ENCODE results near the gene GRM2.

Gene GRM2

DNA sequence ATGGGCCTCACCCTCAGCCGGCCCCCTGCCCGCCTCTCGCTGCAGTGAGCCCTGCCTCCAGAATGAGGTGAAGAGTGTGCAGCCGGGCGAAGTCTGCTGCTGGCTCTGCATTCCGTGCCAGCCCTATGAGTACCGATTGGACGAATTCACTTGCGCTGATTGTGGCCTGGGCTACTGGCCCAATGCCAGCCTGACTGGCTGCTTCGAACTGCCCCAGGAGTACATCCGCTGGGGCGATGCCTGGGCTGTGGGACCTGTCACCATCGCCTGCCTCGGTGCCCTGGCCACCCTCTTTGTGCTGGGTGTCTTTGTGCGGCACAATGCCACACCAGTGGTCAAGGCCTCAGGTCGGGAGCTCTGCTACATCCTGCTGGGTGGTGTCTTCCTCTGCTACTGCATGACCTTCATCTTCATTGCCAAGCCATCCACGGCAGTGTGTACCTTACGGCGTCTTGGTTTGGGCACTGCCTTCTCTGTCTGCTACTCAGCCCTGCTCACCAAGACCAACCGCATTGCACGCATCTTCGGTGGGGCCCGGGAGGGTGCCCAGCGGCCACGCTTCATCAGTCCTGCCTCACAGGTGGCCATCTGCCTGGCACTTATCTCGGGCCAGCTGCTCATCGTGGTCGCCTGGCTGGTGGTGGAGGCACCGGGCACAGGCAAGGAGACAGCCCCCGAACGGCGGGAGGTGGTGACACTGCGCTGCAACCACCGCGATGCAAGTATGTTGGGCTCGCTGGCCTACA, 8.5 kb downstream of the GRM2 start:
- CTCF ChIA-PET: interaction anchor here (2.2 kb wide), 1 partner anchor 25 kb away, joined by 9 read pairs; no protein-coding TSS in a partner anchor
- Mint-ChIP-seq H3K4me1 (peaks cover 15% of the 10 kb centered on the region), H3K4me3 (no peak overlapping the region), H3K36me3 (no peaks in the 10 kb centered on the region), H3K27me3 (no peaks in the 10 kb centered on the region), H3K27ac (no peak overlapping the region), H3K9me3 (no peaks in the 10 kb centered on the region)
- DNase-seq: peak; percentile 11

- peak; percentile 10 for DNase-seq
- Mint-ChIP-seq H3K27ac (no peak overlapping the region), H3K4me1 (peaks cover 20% of the 10 kb centered on the region), H3K4me3 (no peak overlapping the region), H3K36me3 (no peaks in the 10 kb centered on the region), H3K9me3 (no peaks in the 10 kb centered on the region), H3K27me3 (no peaks in the 10 kb centered on the region)
- CTCF ChIA-PET: interaction anchor here (2.2 kb wide), 1 partner anchor 26 kb away, joined by 9 read pairs; no protein-coding TSS in a partner anchor
These were observed 9.1 kb downstream of the GRM2 start for GRCh38 chr3:51715977-51716294.

DNA sequence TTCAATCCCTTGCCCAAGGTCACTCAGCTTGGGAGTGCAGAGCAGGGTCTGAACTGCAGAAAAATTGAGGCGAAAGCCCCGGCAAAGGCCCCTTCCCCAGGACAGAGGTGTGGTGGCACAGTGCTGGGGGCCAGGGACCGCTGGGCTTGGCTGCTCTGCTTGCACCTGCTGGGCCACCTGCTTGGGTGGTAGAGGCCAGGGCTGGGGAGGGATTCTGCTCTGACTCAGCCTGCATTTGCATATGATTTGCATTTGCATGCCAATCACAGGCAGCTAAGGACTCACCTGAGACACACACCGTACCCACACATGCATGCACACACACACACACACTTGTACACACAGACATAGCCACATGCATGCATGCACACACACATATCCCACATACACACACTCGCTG, 9.9 kb downstream of the GRM2 start:
- no peak overlapping the region for H3K4me3 Mint-ChIP-seq
- peaks cover 29% of the 10 kb centered on the region for H3K4me1 Mint-ChIP-seq
- CTCF ChIA-PET: interaction anchor here (1.5 to 2.2 kb wide), 2 partner anchors 10 to 27 kb away, joined by 3 to 9 read pairs; no protein-coding TSS in a partner anchor
- no peaks in the 10 kb centered on the region for H3K27me3 Mint-ChIP-seq
- H3K36me3 Mint-ChIP-seq: no peaks in the 10 kb centered on the region
- H3K9me3 Mint-ChIP-seq: no peaks in the 10 kb centered on the region
- no peak for DNase-seq
- no peak overlapping the region for H3K27ac Mint-ChIP-seq

- peaks cover 35% of the 10 kb centered on the region for H3K4me1 Mint-ChIP-seq
These were observed 10.6 kb downstream of the GRM2 start for GRCh38 chr3:51717446-51717845.

DNA sequence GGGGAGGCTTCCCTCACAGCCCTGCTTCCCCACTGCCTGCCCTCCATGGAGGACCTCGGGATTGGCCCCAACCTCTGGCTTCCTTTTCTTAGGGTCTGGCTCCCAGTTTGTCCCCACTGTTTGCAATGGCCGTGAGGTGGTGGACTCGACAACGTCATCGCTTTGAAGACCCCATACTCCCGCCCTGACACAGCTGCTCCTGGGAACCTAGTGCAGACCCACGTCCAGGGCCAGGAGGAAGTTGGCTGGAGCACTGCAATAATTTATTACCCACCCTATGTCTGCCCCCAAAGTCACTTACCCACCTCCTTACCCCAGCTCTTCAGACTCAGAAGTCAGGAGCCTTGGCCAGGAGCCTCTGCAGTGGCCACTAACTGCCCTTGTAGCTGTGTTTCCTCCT, 11.1 kb downstream of the GRM2 start:
- CTCF ChIA-PET: interaction anchor here (1.5 to 2.7 kb wide), 5 partner anchors 24 to 328 kb away, joined by 3 to 53 read pairs (median 11); partner anchors contain the start of gene TEX264
- Mint-ChIP-seq H3K9me3 (no peaks in the 10 kb centered on the region), H3K4me1 (peaks cover 36% of the 10 kb centered on the region), H3K4me3 (no peak overlapping the region), H3K36me3 (no peaks in the 10 kb centered on the region), H3K27ac (no peak overlapping the region), H3K27me3 (no peaks in the 10 kb centered on the region)
- no peak for DNase-seq

More at GRCh38 chr3:51717446-51717845, 10.6 kb downstream of the GRM2 start:
- H3K4me3 Mint-ChIP-seq: no peak overlapping the region
- CTCF ChIA-PET: interaction anchor here (1.5 to 2.7 kb wide), 7 partner anchors 10 to 328 kb away, joined by 3 to 53 read pairs (median 9); partner anchors contain the start of gene TEX264
- H3K36me3 Mint-ChIP-seq: no peaks in the 10 kb centered on the region
- no peaks in the 10 kb centered on the region for H3K27me3 Mint-ChIP-seq
- H3K27ac Mint-ChIP-seq: no peak overlapping the region
- no peaks in the 10 kb centered on the region for H3K9me3 Mint-ChIP-seq
- DNase-seq: no peak

GRCh38 chr3:51718547-51719409, 11.9 kb downstream of the GRM2 start:
- Mint-ChIP-seq H3K4me3 (no peak overlapping the region), H3K36me3 (no peaks in the 10 kb centered on the region), H3K9me3 (no peaks in the 10 kb centered on the region), H3K27me3 (no peaks in the 10 kb centered on the region), H3K27ac (peak overlapping the region; percentile 26), H3K4me1 (peaks cover 36% of the 10 kb centered on the region)
- DNase-seq: peak; percentile 85
- CTCF ChIA-PET: interaction anchor here (0.6 to 2.7 kb wide), 31 partner anchors 8 to 339 kb away, joined by 3 to 53 read pairs (median 5); partner anchors contain the start of genes RRP9 and TEX264

DNA sequence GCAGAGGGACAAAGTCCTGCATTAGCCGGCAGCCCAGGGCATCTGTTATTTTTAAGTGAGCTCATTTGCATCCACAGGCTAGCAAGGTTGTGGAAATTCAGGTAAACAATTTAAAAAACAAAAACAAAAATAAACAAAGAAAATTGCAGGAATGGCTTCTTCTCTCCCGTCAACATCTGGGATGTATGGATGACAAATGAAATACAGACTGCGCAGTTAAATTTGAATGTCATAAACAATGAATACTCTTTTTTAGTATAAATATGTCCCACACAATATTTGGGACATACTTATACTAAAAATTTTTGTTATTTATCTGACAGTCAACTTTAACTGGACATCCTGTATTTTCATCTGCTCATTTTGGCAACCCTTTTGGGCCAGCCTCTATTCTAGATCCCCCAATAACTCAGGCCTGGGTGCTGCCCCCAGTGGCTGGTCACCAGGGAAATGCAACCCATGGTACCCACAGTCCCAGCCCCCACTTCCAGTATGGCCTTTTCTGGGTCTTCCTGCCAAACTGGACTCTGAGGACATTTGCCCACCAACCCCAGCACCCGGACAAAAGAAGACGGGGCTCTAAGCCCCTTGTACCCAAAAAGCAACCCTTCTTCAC, 12.7 kb downstream of the GRM2 start:
- Mint-ChIP-seq H3K36me3 (no peaks in the 10 kb centered on the region), H3K9me3 (no peaks in the 10 kb centered on the region), H3K27me3 (no peaks in the 10 kb centered on the region), H3K27ac (peak overlapping the region; percentile 26), H3K4me1 (peaks cover 36% of the 10 kb centered on the region), H3K4me3 (no peak overlapping the region)
- CTCF ChIA-PET: interaction anchor here (0.6 to 2.7 kb wide), 31 partner anchors 8 to 340 kb away, joined by 3 to 53 read pairs (median 5); partner anchors contain the start of gene RRP9
- DNase-seq: no peak

GRCh38 chr3:51720292-51721061, 13.6 kb downstream of the GRM2 start:
- H3K27me3 Mint-ChIP-seq: no peaks in the 10 kb centered on the region
- CTCF ChIA-PET: interaction anchor here (0.7 to 1.6 kb wide), 8 partner anchors 7 to 218 kb away, joined by 3 to 8 read pairs (median 4); no protein-coding TSS in a partner anchor
- no peaks in the 10 kb centered on the region for H3K9me3 Mint-ChIP-seq
- no peak for DNase-seq
- no peak overlapping the region for H3K27ac Mint-ChIP-seq
- H3K4me3 Mint-ChIP-seq: no peak overlapping the region
- peaks cover 36% of the 10 kb centered on the region for H3K4me1 Mint-ChIP-seq
- no peaks in the 10 kb centered on the region for H3K36me3 Mint-ChIP-seq

GRCh38 chr3:51721062-51721745, 14.3 kb downstream of the GRM2 start:
- peaks cover 36% of the 10 kb centered on the region for H3K4me1 Mint-ChIP-seq
- CTCF ChIA-PET: interaction anchor here (0.7 to 1.4 kb wide), 4 partner anchors 39 to 219 kb away, joined by 3 to 4 read pairs (median 4); no protein-coding TSS in a partner anchor
- H3K27me3 Mint-ChIP-seq: no peaks in the 10 kb centered on the region
- no peak overlapping the region for H3K27ac Mint-ChIP-seq
- H3K4me3 Mint-ChIP-seq: no peak overlapping the region
- H3K9me3 Mint-ChIP-seq: no peaks in the 10 kb centered on the region
- DNase-seq: no peak
- H3K36me3 Mint-ChIP-seq: no peaks in the 10 kb centered on the region

- peaks cover 36% of the 10 kb centered on the region for H3K4me1 Mint-ChIP-seq
- H3K4me3 Mint-ChIP-seq: no peak overlapping the region
- CTCF ChIA-PET: interaction anchor here (1.0 kb wide), 2 partner anchors 77 to 80 kb away, joined by 3 to 5 read pairs; no protein-coding TSS in a partner anchor
- no peaks in the 10 kb centered on the region for H3K9me3 Mint-ChIP-seq
- no peaks in the 10 kb centered on the region for H3K36me3 Mint-ChIP-seq
- DNase-seq: peak; percentile 39
- no peaks in the 10 kb centered on the region for H3K27me3 Mint-ChIP-seq
- H3K27ac Mint-ChIP-seq: no peak overlapping the region
These were observed 15.5 kb downstream of the GRM2 start for GRCh38 chr3:51722362-51722761.

- Mint-ChIP-seq H3K4me3 (no peak overlapping the region), H3K27me3 (peaks cover 7% of the 10 kb centered on the region), H3K27ac (no peak overlapping the region), H3K9me3 (no peaks in the 10 kb centered on the region), H3K36me3 (no peaks in the 10 kb centered on the region), H3K4me1 (peaks cover 6% of the 10 kb centered on the region)
- DNase-seq: no peak
- CTCF ChIA-PET: interaction anchor here (0.8 to 2.0 kb wide), 6 partner anchors 8 to 76 kb away, joined by 3 to 8 read pairs (median 4); no protein-coding TSS in a partner anchor
These were observed 20.6 kb downstream of the GRM2 start for GRCh38 chr3:51727500-51727899.

DNA sequence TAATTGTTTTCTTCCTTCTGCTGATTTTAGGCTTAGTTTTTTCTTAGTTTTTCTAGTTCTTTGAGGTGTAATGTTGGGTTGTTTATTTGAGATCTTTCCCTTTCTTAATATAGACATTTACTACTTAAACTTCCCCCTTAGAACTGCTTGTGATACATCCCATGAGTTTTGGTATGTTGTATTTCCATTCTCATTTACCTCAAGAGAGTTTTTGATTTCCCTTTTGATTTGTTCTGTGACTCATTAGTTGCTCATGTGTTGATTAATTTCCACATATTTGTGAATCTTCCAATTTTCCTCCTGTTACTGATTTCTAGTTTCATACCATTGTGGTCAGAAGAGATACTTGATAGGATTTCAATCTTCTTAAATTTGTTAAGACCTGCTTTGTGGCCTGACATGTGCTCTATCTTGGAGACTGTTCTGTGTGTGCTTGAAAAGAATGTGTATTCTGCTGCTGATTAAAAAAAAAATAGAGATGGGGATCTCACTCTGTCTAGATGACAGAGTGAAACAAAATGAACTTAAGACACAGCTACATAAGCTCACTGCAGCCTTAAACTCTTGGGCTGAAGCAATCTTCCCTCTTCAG, 22.3 kb downstream of the GRM2 start:
- no peak for DNase-seq

More for the DNA sequence above, 22.3 kb downstream of the GRM2 start:
- no peaks in the 10 kb centered on the region for H3K36me3 Mint-ChIP-seq
- H3K27me3 Mint-ChIP-seq: peaks cover 10% of the 10 kb centered on the region
- H3K27ac Mint-ChIP-seq: no peak overlapping the region
- CTCF ChIA-PET: interaction anchor here (0.7 to 2.0 kb wide), 6 partner anchors 10 to 71 kb away, joined by 3 to 8 read pairs (median 4); no protein-coding TSS in a partner anchor
- peaks cover 9% of the 10 kb centered on the region for H3K4me1 Mint-ChIP-seq
- H3K9me3 Mint-ChIP-seq: no peaks in the 10 kb centered on the region
- H3K4me3 Mint-ChIP-seq: no peak overlapping the region

Measured in activated naive CD4-positive, alpha-beta T cell treated with anti-CD3 and anti-CD28 coated beads, Interleukin-2, amount 10 ng/mL, durations not matched to agents 7 days and 5 days (primary cell).